Measurements from ENCODE around the gene UBD.

DNA sequence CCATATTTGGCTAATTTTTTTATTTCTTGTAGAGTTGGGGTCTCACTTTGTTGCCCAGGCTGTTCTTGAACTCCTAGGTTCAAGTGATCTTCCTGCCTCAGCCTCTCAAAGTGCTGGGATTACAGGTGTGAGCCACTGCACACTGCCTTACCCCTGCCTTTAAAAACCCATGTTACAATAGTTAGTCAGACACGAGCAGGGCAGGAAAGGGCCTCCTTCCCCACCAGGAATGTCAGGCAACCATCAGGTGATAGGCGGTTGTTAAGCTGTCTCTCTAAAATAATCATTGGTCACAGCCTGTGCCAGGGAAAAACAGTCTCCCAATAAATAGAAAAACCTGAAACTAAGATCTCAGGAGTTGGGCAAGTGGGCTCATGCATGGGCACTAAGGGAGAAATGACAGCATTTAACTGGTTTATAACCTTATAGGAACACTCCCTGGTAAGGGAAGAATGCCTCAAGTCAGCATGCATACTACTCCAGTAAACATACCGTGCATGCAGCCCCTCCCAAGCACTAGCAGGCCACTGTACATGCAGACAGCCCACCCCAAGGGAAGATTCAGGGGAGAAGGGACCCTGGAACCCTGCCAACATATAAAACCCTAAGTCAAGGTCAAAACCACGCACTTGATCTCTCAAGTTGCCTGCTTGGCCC is 33.8 kb upstream of the UBD start:
- TF ChIP-seq EZH2phosphoT487 (IDR thresholded peaks at IDR 0.05; ENCODE audit: borderline replicate concordance) = no peak
- TF ChIP-seq, protein P1, sequence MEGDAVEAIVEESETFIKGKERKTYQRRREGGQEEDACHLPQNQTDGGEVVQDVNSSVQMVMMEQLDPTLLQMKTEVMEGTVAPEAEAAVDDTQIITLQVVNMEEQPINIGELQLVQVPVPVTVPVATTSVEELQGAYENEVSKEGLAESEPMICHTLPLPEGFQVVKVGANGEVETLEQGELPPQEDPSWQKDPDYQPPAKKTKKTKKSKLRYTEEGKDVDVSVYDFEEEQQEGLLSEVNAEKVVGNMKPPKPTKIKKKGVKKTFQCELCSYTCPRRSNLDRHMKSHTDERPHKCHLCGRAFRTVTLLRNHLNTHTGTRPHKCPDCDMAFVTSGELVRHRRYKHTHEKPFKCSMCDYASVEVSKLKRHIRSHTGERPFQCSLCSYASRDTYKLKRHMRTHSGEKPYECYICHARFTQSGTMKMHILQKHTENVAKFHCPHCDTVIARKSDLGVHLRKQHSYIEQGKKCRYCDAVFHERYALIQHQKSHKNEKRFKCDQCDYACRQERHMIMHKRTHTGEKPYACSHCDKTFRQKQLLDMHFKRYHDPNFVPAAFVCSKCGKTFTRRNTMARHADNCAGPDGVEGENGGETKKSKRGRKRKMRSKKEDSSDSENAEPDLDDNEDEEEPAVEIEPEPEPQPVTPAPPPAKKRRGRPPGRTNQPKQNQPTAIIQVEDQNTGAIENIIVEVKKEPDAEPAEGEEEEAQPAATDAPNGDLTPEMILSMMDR (conservative IDR thresholded peaks at IDR 0.05; ENCODE audit: low read length) = no peak

Measured in Loucy (cell line).